AG10803 (cell line): ENCODE results near the gene FRG1.
"Not testable (repeated sequence)": the region's sequence is repeated elsewhere in the genome, so short reads cannot be mapped to it uniquely, and the experiment has no call there.

Experiments used
- DNase-seq: peaks from one replicate; pipeline ENCODE4 v3.0.0; 2010; ENCODE audit warnings: low read depth
- H3K4me3 ChIP-seq: 2 replicates; pipeline ENCODE4 v1.5.1; 2011; ENCODE audit warnings: mild to moderate bottlenecking, low read length, control low read depth
- TF ChIP-seq, protein P1 (sequence below): conservative IDR thresholded peaks from 2 replicates; pipeline ENCODE4 v1.5.1; 2011; ENCODE audit warnings: mild to moderate bottlenecking, low read length, control low read depth, inconsistent platforms

Gene FRG1

DNA sequence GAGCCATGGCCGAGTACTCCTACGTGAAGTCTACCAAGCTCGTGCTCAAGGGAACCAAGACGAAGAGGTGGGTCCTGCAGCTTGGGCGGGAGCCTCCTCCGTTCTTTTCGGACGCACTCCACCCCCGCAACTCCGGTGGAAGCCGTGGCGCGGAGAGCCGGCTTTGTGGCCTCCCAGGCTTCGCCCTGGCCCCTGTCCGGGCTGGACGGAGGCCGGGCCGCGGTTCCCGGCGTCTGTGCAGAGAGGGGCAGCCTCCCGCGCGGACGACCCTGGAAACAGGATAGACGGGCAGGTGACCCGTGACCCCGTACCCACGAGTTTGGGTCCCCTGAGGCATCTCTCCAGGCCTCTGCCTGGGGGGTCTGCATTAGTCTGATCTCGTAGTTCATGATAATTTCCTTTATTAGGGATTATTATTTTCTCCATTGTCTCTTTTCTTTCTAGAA, 356 bp downstream of the FRG1 start:
- DNase-seq: no peak
- peak overlapping the region; percentile 90 for H3K4me3 ChIP-seq
- TF ChIP-seq, protein P1, sequence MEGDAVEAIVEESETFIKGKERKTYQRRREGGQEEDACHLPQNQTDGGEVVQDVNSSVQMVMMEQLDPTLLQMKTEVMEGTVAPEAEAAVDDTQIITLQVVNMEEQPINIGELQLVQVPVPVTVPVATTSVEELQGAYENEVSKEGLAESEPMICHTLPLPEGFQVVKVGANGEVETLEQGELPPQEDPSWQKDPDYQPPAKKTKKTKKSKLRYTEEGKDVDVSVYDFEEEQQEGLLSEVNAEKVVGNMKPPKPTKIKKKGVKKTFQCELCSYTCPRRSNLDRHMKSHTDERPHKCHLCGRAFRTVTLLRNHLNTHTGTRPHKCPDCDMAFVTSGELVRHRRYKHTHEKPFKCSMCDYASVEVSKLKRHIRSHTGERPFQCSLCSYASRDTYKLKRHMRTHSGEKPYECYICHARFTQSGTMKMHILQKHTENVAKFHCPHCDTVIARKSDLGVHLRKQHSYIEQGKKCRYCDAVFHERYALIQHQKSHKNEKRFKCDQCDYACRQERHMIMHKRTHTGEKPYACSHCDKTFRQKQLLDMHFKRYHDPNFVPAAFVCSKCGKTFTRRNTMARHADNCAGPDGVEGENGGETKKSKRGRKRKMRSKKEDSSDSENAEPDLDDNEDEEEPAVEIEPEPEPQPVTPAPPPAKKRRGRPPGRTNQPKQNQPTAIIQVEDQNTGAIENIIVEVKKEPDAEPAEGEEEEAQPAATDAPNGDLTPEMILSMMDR: no peak

DNA sequence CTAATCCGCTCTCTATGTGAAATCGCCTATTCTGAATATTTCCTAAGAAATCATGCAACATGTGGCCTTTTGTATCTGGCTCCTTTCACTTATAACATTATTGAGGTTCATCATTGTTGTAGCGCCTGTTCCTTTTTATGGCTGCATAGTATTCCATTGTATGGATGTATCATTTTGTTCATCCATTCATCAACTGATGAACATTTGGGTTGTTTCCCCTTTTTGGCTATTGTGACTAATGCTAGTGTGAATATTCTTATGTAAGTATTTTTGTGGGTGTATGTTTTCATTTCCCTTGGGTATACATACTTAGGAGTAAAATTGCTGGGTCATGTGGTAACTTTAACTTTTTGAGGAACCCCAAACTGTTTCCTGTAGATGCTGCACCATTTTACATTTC, 1.7 kb downstream of the FRG1 start:
- not testable (repeated sequence) for H3K4me3 ChIP-seq, DNase-seq

DNA sequence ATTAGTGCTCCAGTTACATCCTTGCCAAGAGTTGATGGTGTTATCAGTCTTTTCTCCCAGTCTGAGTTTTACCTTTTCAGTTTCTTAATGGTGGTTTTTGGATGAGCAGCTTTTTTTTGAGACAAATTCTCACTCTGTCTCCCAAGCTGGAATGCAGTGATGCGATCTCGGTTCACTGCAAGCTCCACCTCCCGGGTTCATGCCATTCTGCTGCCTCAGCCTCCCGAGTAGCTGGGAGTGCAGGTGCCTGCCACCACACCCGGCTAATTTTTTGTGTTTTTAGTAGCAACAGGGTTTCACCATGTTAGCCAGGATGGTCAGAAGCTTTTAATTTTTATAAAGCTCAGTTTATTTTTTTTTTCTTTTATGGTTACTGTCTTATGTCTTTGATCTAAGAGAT, 3.4 kb downstream of the FRG1 start:
- not testable (repeated sequence) for H3K4me3 ChIP-seq, DNase-seq

DNA sequence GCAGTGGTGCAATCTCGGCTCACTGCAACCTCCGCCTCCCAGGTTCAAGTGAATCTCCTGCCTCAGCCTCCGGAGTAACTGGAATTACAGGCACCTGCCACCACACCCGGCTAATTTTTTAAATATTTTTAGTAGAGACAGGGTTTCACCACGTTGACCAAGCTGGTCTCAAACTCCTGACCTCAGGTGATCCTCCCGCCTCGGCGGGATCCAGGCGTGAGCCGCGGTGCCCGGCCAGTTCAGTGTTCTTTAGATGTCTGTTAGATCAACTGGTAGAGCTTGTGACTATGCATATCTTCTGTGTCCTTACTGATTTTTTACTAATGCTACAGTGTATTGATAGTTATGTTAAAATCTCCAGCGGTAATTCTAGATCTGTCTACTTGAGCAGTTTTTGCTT, 6.2 kb downstream of the FRG1 start:
- DNase-seq, H3K4me3 ChIP-seq: not testable (repeated sequence)

DNA sequence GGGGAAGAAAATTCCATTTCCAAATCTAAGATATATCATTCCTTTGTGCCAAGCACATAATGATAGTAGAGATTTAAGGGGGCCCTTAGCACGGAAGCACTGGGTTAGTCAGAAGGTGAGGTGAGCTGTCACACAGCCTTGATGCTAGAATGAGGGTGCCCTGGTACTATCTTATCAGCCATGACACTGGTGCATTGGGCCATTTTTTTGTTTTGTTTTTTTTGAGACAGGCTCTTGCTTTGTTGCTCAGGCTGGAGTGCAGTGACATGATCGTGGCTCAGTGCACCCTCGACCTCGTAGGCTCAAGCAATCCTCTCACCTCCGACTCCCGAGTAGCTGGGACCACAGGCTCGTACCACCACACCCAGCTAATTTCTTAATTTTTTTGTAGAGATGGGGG, 7.8 kb downstream of the FRG1 start:
- not testable (repeated sequence) for H3K4me3 ChIP-seq, DNase-seq

DNA sequence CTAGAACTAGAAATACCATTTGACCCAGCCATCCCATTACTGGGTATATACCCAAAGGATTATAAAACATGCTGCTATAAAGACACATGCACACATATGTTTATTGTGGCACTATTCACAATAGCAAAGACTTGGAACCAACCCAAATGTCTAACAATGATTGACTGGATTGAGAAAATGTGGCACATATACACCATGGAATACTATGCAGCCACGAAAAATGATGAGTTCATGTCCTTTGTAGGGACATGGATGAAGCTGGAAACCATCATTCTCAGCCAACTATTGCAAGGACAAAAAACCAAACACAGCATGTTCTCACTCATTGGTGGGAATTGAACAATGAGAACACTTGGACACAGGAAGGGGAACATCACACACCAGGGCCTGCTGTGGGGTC, 28.6 kb downstream of the FRG1 start:
- DNase-seq, H3K4me3 ChIP-seq: not testable (repeated sequence)

DNA sequence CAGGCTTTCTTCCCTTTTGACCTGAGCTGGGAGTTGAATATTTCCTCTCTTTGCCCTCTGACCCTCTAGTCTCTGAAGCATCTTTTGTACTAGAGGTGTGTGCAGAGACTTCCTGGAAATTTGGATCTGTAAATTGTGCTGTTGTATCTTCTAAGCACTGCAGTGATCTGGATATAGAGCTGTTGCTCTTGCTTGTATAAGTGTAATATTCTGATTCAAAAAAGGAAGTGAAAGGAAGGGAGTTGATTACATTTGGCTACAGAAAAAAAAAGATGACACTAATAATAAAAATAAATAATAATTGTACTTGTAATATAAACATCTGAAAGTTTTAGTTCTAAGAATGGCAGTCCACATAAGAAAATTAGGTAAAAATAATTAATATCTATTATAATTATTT, 33.0 kb downstream of the FRG1 start:
- DNase-seq: no peak

DNA sequence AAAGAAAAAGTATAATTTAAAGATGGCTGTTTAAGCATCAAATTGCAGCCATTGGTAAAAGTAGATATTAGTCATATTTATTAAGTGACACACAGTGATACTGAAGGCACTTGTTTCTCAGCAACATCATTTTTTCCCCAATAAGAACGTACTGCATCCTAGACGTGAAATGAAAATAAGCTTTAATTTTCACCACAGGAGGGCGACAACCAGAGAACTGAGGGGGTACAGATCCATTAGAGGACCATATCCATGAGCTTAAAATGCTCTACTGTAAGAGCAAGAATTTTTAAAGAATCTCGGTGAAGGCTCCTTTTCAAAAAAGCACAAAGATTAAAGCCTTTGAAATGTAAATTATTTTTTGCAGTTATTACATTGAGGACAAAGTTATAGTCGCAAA, 33.4 kb downstream of the FRG1 start:
- DNase-seq: peak; percentile 9
- no peak overlapping the region for H3K4me3 ChIP-seq

More for the DNA sequence above, 33.0 kb downstream of the FRG1 start:
- H3K4me3 ChIP-seq: no peak overlapping the region
- TF ChIP-seq, protein P1: no peak

DNA sequence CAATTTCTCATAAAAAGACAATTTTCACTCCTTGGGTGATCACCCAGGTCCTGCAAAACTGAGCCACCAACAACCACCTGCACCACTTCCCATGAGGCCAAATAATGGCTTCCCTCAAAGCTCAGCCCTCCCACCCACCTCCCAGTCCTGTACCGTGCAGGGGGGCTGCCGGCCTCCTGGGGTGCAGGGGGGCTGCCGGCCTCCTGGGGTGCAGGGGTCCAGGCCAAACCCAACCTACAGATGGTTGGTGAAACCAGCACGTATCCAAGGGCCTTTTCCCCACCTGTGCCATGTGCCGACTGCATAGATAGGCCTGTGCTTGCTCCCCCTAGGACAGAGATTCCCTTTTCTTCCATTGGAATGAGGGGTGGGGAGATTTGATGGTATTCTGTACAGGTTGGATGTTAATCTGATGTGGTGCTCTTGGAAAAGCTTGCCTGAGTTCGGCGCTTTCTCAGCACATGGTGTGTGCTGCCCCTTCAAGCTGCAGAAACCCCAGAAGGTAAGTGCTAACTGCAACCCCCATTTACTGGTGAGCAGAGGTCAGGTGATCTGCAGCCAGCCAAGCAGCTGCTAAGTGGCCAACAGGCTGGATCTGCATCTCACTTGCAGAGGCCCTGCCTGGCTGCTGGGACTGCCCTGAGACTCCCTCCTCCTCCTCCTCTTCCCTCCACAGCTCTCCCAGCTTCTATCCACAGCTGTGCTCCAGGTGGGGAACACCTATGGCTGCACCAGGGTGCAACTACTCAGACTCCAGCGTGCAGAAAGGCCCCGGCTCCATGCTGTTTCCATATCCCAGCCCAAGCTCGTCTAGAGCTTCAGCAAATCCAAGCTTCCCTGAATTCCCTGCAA, 38.8 kb downstream of the FRG1 start:
- no peak overlapping the region for H3K4me3 ChIP-seq
- TF ChIP-seq, protein P1: no peak
- DNase-seq: no peak

More for the DNA sequence above, 33.4 kb downstream of the FRG1 start:
- TF ChIP-seq, protein P1: peak; percentile 45

DNA sequence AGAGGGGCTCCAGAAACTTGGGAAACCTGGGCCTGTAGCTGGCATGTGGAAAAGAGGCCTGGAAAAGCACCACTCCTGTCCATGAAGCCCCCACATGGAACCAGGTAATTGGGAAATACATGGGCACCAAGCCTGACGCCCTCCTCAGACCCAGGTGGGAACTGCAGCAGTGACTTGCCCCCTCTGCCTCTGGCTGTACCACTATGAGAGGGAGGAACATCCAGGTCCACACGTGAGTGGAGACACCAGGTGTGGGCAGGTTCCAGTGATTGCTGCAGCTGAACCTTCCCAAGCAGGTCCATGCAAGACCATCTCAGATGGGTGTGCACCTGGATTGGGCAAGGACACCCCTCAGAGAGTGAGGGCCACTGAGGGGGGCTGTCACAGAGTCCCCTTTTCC, 39.6 kb downstream of the FRG1 start:
- not testable (repeated sequence) for DNase-seq, H3K4me3 ChIP-seq
